Activated naive CD8-positive, alpha-beta T cell treated with anti-CD3 and anti-CD28 coated beads, Interleukin-2, amount 10 ng/mL, durations not matched to agents 7 days and 5 days (primary cell): Measurements from ENCODE around the gene PIH1D1. TPM values are rescaled to one million over a fixed set of nuclear protein-coding genes. Genes with fewer than 3 reads are reported as not detected.

Experiments used
- ATAC-seq: fragments of 150-1000 bp; cut with Tn5 transposase; one replicate; pipeline ENCODE4 v1.10.0; 2021; ENCODE audit warnings: low read depth, moderate library complexity
- POLR2A ChIA-PET: fragments of 350-600 bp; sonication (Branson Sonifier 250); formaldehyde crosslinking; loops from one replicate; lab custom pipeline; 2021; ENCODE audit warnings: antibody characterized with exemption; lab: Charles Lee
- DNase-seq: peaks from one replicate; pipeline ENCODE4 v3.0.0; 2021
- H3K27ac Mint-ChIP-seq: one replicate; pipeline ENCODE4 v1.8.0; 2022; ENCODE audit warnings: mild to moderate bottlenecking, mixed read lengths
- H3K27me3 Mint-ChIP-seq: one replicate; pipeline ENCODE4 v1.8.0; 2022; ENCODE audit warnings: mild to moderate bottlenecking, moderate library complexity, mixed read lengths
- H3K36me3 Mint-ChIP-seq: one replicate; pipeline ENCODE4 v1.8.0; 2021; ENCODE audit warnings: mild to moderate bottlenecking, mixed read lengths
- H3K4me1 Mint-ChIP-seq: one replicate; pipeline ENCODE4 v1.8.0; 2021; ENCODE audit warnings: mixed read lengths
- H3K4me3 Mint-ChIP-seq: one replicate; pipeline ENCODE4 v1.8.0; 2022; ENCODE audit warnings: mild to moderate bottlenecking, moderate library complexity, mixed read lengths
- H3K9me3 Mint-ChIP-seq: one replicate; pipeline ENCODE4 v1.8.0; 2021; ENCODE audit warnings: mixed read lengths
- total RNA-seq, 2 experiments: library from RNA; stranded (reverse); gene quantifications; one replicate each; pipeline ENCODE4 v1.2.3, GENCODE V29; 2021

PIH1D1 gene
- total RNA-seq, 2 experiments from 2014 or later: 143 to 148 TPM

DNA sequence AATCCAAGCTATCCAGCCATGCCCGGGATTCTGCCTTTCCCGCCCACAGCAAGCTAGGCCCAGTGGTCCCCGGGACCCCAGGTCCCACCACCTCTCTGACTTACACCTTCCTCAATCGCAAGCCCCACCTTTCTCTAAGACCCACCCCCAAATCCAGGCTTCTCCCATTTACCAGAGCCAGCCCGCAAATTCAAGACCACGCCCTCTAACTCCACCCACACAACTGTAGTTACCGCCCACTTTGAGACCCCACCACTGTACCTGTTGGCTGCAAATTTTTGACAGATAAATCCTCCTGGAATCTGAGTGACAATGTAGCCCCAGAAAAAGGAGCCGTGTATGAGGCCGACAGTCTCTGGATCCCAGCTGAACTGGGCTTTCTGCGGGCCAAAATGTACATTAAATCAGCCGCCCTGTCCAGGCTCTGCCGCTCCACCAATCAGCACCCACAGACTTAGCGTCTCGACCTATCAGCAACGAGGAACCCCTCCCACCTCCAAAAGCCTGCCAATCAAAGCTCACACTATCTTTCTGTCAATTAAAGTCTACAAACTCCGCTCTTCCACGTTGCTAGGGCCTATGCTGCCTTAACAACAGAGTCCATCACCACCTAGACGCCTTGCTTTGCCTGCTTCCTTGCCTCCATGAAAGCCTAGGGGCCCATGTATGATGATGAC lies 16.6 kb downstream of the PIH1D1 start:
- Mint-ChIP-seq H3K9me3 (no peaks in the 10 kb centered on the region), H3K4me1 (peaks cover 21% of the 10 kb centered on the region), H3K27me3 (peaks cover 94% of the 10 kb centered on the region), H3K36me3 (no peaks in the 10 kb centered on the region), H3K4me3 (no peak overlapping the region), H3K27ac (no peak overlapping the region)
- POLR2A ChIA-PET: no interaction called here
- ATAC-seq (no peak), DNase-seq (no peak)

DNA sequence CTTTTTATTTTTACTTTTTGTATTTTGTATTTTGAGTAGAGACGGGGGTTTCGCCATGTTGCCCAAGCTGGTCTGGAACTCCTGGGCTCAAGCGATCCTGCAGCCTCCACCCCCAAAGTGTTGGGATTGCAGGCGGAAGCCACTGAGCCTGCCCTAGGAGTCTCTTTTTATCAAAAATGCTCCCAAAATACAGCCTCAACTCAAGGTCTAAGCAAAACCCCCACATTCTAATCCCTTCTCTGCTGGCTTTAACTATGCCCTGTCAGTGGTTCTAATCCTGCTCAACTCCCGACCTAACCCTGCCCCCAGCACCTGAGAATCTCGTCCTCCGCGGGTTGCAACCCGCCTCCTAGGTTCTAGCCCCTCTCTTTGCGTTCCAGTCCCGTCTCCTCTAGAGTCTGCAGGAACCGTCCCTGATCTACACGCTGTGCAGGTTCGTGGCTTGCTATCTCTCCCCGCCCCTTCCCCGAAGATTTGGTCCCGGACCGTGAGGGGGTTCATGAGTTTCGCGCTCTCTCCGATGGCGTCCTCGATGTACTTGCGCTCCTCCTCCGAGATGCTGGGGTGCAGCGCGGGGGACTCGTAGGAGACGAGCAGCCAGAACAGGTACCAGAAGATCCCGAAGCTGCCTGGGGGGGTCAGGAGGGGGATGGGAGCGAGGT lies 18.2 kb downstream of the PIH1D1 start:
- DNase-seq: no peak
- Mint-ChIP-seq H3K4me1 (peaks cover 26% of the 10 kb centered on the region), H3K36me3 (no peaks in the 10 kb centered on the region), H3K4me3 (peak overlapping the region; percentile 57), H3K27me3 (peaks cover 92% of the 10 kb centered on the region), H3K27ac (peak overlapping the region; percentile 46), H3K9me3 (no peaks in the 10 kb centered on the region)
- POLR2A ChIA-PET: interaction anchor here (0.9 to 1.0 kb wide), 3 partner anchors 9 to 17 kb away, joined by 3 to 4 read pairs (median 3); no protein-coding TSS in a partner anchor
- ATAC-seq: no peak

DNA sequence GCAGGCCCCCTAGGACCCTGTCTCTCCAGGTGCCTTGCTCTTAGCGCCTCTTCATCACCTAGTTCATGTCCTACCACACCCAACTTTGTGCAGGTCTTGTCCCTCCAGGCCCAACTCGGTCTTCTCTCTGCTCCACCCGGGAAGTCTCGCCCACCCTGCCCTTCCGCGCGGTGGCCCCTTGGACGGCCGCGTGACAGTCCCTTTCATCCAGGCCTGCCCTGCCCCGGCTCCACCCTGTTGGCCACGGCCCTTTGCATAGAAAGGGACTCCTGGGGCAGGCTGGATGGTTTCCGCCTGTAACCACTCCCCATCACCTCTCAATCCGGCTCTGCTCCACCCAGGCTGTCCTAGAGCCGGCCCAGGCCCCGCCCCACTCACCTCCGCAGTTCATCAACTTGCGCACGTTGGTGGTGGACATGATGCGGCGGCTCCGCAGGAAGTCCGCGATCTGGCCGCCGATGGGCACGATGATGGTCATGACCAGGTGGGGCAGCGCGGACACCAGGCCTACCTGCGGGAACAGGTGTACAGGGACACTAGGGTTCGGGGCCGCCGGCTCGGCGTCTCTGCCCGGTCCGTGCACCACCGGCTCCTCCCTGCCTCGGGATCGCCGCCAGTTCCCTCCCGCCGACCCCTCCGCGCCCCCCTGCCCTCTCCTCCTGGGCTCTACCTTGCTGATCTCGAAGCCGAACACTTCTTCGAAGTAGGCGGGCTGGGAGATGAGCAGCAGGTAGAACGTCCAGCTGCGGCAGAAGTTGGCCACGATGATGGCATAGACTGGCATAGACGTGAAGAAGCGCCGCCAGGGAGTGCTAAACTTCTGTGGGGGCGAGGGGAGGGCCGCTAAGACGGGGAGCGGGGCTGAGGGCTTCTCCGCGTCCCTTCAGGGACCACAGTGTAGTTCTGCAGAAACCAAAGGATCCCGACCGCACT lies 19.2 kb downstream of the PIH1D1 start:
- POLR2A ChIA-PET: interaction anchor here (1.0 kb wide), 1 partner anchor 31 kb away, joined by 3 read pairs; no protein-coding TSS in a partner anchor
- no peak for DNase-seq
- Mint-ChIP-seq H3K4me1 (peaks cover 30% of the 10 kb centered on the region), H3K27ac (no peak overlapping the region), H3K36me3 (no peaks in the 10 kb centered on the region), H3K27me3 (peaks cover 90% of the 10 kb centered on the region), H3K4me3 (peak overlapping the region; percentile 54), H3K9me3 (no peaks in the 10 kb centered on the region)
- peak; percentile 67 for ATAC-seq

DNA sequence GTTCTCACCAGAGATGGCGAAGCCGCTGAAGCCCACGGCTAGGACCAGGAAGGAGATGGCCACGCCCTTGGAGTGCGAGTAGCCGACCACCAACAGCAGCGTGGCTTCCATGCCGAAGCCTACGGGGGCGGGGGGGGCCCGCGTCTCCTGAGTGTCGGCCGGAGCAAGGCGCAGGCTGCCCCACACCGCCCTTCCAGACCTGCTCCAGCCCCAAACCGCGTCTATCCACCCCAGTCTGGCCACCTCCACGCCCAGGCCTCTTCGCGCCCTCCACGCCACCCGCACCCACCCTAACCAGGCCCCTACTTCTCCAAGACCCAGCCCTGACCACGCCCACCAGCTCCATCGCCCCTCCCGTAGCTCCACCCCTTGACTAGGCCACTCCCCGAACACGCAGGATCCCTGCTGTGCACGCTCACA lies 20.3 kb downstream of the PIH1D1 start:
- H3K36me3 Mint-ChIP-seq: no peaks in the 10 kb centered on the region
- H3K4me3 Mint-ChIP-seq: no peak overlapping the region
- DNase-seq (no peak), ATAC-seq (no peak)
- peaks cover 38% of the 10 kb centered on the region for H3K4me1 Mint-ChIP-seq
- POLR2A ChIA-PET: interaction anchor here (1.0 kb wide), 1 partner anchor 30 kb away, joined by 3 read pairs; no protein-coding TSS in a partner anchor
- no peak overlapping the region for H3K27ac Mint-ChIP-seq
- H3K9me3 Mint-ChIP-seq: no peaks in the 10 kb centered on the region
- peaks cover 90% of the 10 kb centered on the region for H3K27me3 Mint-ChIP-seq

DNA sequence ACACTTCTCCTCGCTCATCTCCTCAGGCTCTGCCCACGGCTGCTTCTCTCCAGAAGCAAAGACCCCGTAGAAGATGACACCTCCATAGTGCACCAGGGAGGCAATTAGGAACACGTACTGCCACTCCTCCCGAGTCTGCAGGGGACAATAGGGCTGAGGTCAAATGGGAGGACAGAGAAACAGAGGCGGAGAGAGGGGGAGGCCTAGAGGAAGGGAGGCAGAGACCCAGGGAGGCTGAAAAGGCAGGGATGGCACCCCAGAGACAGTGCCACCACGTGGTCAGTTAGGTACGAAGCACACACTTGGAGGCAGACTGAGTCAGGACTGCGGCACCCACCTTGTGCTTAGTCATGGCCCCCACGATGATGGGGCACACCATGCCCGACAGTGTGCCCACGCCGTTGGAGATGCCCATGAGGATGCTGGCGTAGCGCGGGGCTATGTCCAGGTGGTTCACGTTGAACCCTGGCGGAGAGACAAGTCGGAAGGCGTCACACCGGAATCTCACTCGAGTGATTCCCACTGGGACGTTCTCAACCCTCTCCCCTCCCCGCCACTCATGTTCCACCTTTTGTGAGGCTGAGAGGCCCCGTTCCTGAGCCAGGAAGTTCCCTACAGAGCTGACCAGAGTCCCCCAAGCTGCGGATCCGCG lies 20.8 kb downstream of the PIH1D1 start:
- Mint-ChIP-seq H3K27ac (no peak overlapping the region), H3K36me3 (no peaks in the 10 kb centered on the region), H3K9me3 (no peaks in the 10 kb centered on the region), H3K4me1 (peaks cover 37% of the 10 kb centered on the region), H3K4me3 (no peak overlapping the region), H3K27me3 (peaks cover 90% of the 10 kb centered on the region)
- DNase-seq (no peak), ATAC-seq (no peak)
- POLR2A ChIA-PET: interaction anchor here (1.0 kb wide), 1 partner anchor 29 kb away, joined by 3 read pairs; no protein-coding TSS in a partner anchor

DNA sequence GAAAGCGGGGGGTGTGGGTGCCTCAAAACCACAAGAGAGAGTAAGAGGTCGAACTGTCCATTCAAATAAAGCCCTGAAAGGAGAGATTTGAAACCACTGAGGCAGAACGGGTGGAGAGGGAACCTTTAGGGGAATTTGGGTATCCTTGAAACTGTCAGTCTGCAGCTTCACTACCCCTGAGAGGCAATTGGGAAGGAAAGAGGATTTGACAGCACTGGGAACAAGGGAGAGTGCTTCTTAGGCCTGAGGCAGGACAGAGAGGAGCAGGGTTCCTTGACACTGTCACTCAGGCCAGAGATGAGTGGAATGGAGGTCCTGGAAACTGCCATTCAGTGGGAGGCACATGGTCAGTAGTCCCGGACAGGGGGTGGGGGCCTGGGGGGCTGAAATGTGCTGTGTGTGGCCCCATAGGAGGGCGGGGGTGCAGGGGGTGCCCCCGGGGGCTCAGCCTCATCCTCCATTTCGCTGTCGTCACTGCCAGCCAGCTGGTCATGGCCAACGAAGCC lies 21.4 kb downstream of the PIH1D1 start:
- no peak overlapping the region for H3K27ac Mint-ChIP-seq
- no peak for ATAC-seq
- no peaks in the 10 kb centered on the region for H3K9me3 Mint-ChIP-seq
- no peak overlapping the region for H3K4me3 Mint-ChIP-seq
- peaks cover 39% of the 10 kb centered on the region for H3K4me1 Mint-ChIP-seq
- no peak for DNase-seq
- POLR2A ChIA-PET: no interaction called here
- peaks cover 90% of the 10 kb centered on the region for H3K27me3 Mint-ChIP-seq
- H3K36me3 Mint-ChIP-seq: no peaks in the 10 kb centered on the region

DNA sequence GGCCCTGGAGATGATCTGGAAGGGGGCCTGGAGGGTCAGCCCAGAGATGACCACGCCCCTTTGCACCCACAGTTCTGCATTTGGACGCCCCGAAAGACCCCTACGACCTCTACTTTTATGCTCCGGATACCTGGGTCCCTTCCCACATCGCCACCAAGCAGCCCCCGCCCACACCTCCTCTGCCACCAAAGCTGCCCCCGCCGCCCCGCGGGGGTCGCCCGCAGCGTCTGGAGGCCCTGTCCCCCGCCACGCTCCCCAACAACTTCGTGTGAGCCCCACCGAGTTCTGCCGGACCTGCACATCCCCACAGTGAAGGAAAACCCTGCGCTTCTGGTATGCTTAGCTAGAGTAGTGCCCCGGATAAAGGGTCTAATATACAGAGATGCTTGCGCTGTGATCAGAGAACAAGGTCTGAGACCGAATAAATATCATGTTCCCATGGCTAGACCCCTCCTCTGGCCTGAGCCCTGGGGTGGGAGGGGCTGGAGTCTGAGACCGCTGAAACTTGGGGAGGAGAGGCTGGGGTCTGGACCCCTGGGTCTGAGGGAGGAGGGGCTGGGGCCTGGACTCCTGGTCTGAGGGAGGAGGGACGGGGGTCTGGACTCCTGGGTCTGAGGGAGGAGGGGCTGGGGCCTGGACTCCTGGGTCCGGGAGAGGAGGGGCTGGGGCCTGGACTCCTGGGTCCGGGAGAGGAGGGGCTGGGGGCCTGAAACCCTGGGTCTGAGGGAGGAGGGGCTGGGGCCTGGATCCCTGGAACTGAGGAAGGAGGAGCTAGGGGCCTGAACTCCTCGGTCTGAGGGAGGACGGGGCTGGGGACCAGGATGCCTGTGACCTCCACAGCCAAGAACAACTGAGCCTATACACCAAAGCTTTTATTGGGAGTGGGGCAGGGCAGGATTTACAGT lies 22.8 kb downstream of the PIH1D1 start:
- DNase-seq (no peak), ATAC-seq (no peak)
- Mint-ChIP-seq H3K27ac (no peak overlapping the region), H3K36me3 (no peaks in the 10 kb centered on the region), H3K4me3 (peak overlapping the region; percentile 56), H3K4me1 (peaks cover 48% of the 10 kb centered on the region), H3K9me3 (no peaks in the 10 kb centered on the region), H3K27me3 (peaks cover 90% of the 10 kb centered on the region)
- POLR2A ChIA-PET: no interaction called here

DNA sequence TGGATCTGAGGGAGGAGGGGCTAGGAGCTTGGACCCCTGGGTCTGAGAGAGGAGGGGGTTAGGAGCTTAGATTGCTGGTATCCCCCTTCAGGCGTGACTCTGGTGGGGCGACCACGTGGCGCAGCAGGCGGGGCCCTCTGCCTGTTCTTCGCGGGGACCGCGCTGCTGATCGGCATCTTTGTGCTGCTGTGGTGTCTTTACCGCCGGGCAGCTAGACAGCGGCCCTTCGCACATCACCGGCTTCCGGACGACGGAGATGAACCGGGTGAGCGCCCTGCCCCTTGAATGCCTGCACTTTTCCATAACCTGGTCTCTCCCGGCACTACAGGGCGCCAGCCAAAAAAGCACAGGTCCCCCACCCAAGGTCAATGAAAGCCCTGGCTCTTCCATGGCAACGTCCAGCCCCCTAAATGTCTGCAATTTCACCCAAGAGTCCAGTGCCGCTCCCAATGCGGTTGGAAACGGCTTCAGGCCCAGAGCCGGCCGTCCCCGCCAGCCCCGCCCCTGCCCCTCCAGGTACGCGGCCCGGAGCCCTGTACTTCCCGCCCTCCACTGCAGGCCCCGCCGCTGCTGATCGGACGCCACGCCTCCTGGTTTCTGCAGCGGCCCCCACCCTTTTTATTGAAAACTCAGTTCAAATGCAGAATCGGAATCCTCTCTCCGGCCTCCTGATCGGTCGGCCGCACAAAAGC lies 23.6 kb downstream of the PIH1D1 start:
- no peaks in the 10 kb centered on the region for H3K36me3 Mint-ChIP-seq
- peak; percentile 44 for ATAC-seq
- peaks cover 88% of the 10 kb centered on the region for H3K27me3 Mint-ChIP-seq
- peak overlapping the region; percentile 56 for H3K4me3 Mint-ChIP-seq
- peak; percentile 60 for DNase-seq
- POLR2A ChIA-PET: interaction anchor here (3.2 kb wide), 1 partner anchor 18 kb away, joined by 16 read pairs; no protein-coding TSS in a partner anchor
- peak overlapping the region; percentile 51 for H3K27ac Mint-ChIP-seq
- peaks cover 47% of the 10 kb centered on the region for H3K4me1 Mint-ChIP-seq
- H3K9me3 Mint-ChIP-seq: no peaks in the 10 kb centered on the region

DNA sequence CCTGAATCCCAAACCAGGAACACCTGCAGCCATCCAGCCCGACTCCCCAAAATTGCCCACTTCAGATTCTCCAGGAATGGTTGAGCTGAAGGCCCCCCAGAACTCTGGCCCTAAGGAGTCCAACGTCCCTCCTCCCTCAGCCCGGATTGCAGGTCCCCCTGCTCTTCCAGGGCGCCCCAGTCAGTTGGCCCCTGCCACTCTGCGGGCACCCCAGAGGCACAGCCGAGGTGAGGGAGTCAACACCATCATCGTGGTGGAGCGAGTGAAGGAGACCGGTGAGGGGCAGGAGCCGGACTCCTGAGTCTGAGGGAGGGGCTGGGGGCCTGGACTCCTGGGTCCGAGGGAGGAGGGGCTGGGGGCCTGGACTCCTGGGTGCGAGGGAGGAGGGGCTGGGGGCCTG lies 24.3 kb downstream of the PIH1D1 start:
- no peak for ATAC-seq
- H3K36me3 Mint-ChIP-seq: no peaks in the 10 kb centered on the region
- H3K27ac Mint-ChIP-seq: peak overlapping the region; percentile 24
- POLR2A ChIA-PET: interaction anchor here (3.2 kb wide), 1 partner anchor 17 kb away, joined by 16 read pairs; no protein-coding TSS in a partner anchor
- no peaks in the 10 kb centered on the region for H3K9me3 Mint-ChIP-seq
- H3K4me1 Mint-ChIP-seq: peaks cover 51% of the 10 kb centered on the region
- no peak overlapping the region for H3K4me3 Mint-ChIP-seq
- DNase-seq: no peak
- H3K27me3 Mint-ChIP-seq: peaks cover 86% of the 10 kb centered on the region

DNA sequence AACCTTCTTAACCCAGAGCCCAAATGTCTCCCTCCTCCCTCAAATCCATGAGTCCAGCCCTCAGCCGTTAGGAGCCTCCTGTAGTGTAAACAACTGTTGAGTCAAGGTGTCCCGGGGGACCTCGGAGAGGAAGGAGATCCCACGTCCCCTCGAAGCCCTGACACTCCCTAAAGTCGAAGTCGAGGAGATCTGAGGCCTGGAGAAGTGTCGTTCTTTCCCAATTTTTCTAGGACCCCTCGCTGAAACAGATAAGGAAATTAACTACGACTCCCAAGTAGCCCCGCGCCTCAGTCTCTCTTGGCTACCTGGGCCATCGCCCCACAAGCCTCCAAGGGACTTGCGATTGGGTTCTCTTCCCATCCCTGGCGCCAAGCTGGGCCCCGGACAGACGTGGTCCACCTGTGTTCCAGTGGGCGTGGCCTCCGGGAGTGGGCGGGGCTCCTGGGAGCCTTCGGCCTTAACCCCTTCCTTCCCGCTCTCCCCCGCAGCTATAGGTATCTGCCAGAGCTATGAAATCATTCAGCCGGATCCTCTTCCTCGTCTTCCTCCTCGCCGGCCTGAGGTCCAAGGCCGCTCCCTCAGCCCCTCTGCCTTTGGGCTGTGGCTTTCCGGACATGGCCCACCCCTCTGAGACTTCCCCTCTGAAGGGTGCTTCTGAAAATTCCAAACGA lies 25.6 kb downstream of the PIH1D1 start:
- Mint-ChIP-seq H3K9me3 (no peaks in the 10 kb centered on the region), H3K36me3 (no peaks in the 10 kb centered on the region), H3K27me3 (peaks cover 85% of the 10 kb centered on the region), H3K4me3 (no peak overlapping the region), H3K27ac (peak overlapping the region; percentile 22), H3K4me1 (peaks cover 55% of the 10 kb centered on the region)
- peak; percentile 59 for DNase-seq
- POLR2A ChIA-PET: interaction anchor here (1.3 to 3.2 kb wide), 3 partner anchors 16 to 91 kb away, joined by 3 to 16 read pairs (median 4); partner anchors contain the start of gene CD37
- ATAC-seq: no peak

DNA sequence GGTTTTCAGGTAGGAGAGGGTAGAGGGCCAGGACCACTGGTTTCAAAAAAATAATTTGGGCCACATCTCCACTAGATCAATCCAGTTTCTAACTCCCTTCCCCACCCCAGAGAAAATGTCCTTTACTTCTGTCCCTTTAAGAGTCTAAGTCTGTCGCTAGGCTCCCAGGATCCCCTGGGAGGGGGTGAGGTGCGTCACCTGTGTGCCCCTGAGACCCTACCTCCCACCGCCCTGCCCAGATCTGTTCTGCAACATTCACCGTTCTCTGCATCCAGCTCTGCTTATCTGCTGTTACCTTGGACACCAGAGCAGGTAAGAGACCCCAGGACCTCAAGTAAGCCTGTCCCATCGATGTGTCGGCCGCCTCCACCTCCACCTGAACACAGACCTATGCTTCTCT lies 26.4 kb downstream of the PIH1D1 start, which contains the start of gene GFY:
GFY (plus strand) TSS at position 211 of the 400 bp plus-strand sequence. CDS start 1,043 bp downstream, outside the sequence.
- Mint-ChIP-seq H3K4me3 (no peak within 1 kb of the TSS), H3K27ac (peak within 1 kb of the TSS; percentile 22), H3K9me3 (no peaks in the 10 kb centered on the region), H3K36me3 (no peaks in the 10 kb centered on the region), H3K27me3 (peaks cover 89% of the 10 kb centered on the region), H3K4me1 (peaks cover 57% of the 10 kb centered on the region)
- POLR2A ChIA-PET: interaction anchor here (0.7 to 3.2 kb wide), 4 partner anchors 15 to 403 kb away, joined by 3 to 16 read pairs (median 4); partner anchors contain the start of gene CD37
- ATAC-seq (no peak), DNase-seq (no peak)
